Esophagus muscularis mucosa (tissue), 4 donors: Measurements from ENCODE around the gene MEI4. TPM values are rescaled to one million over a fixed set of nuclear protein-coding genes. Genes with fewer than 3 reads are reported as not detected.

ENCODE experiments used
- DNase-seq: peaks from one replicate; pipeline ENCODE4 v3.0.0-alpha.2; 2017; ENCODE audit errors: extremely low spot score
- H3K27ac ChIP-seq, 4 donors: fragments of 200-600 bp; sonication (generic); replicated peaks in 1 of 4; 1 replicate in 3 of 4; 2 replicates in 1 of 4; pipeline ENCODE4 v1.5.1; 2016 to 2019; ENCODE audit warnings: mild to moderate bottlenecking in 1 of 4
- H3K27me3 ChIP-seq, 4 donors: fragments of 200-600 bp; sonication (generic); one replicate each; pipeline versions ENCODE4 v1.5.1 to v1.6.0; 2016 to 2019
- H3K36me3 ChIP-seq, 4 donors: fragments of 200-600 bp; sonication (generic); one replicate each; pipeline ENCODE4 v1.5.1; 2016 to 2019
- H3K4me1 ChIP-seq, 4 donors: fragments of 200-600 bp; sonication (generic); one replicate each; pipeline ENCODE4 v1.5.1; 2016 to 2019
- H3K4me3 ChIP-seq, 4 donors: fragments of 200-600 bp; sonication (generic); 1 replicate in 2 of 4; 2 replicates in 2 of 4; pipeline ENCODE4 v1.5.1; 2016 to 2019; ENCODE audit warnings: mild to moderate bottlenecking in 4 of 4, moderate library complexity in 1 of 4
- H3K9me3 ChIP-seq, 4 donors: fragments of 200-600 bp; sonication (generic); 1 replicate in 3 of 4; 2 replicates in 1 of 4; pipeline ENCODE4 v1.5.1; 2016 to 2019
- CTCF ChIP-seq, 3 experiments: fragments of 200-600 bp in 2 of 3; fragments of 450-650 bp in 1 of 3; sonication (generic) in 2 of 3; IDR thresholded peaks; one replicate each; pipeline ENCODE4 v1.5.1; 2017 to 2019; ENCODE audit warnings: antibody characterized with exemption in 3 of 3, mild to moderate bottlenecking in 2 of 3, moderate library complexity in 1 of 3
- EP300 ChIP-seq: sonication (generic); formaldehyde crosslinking; IDR thresholded peaks from one replicate; pipeline ENCODE4 v1.6.1; 2017; ENCODE audit warnings: antibody characterized with exemption
- POLR2A ChIP-seq: fragments of 450-650 bp; IDR thresholded peaks from one replicate; pipeline ENCODE4 v1.6.1; 2017; ENCODE audit warnings: antibody characterized with exemption, moderate library complexity, mild to moderate bottlenecking, low read depth
- POLR2AphosphoS5 ChIP-seq, 2 donors: sonication (generic); formaldehyde crosslinking; IDR thresholded peaks; one replicate each; pipeline ENCODE4 v1.6.1; 2017; ENCODE audit warnings: antibody characterized with exemption in 2 of 2
- WGBS: methylation state at CpG from one replicate; pipeline ENCODE4 v1.1.5; 2018; 5-methylcytosine and 5-hydroxymethylcytosine counted together
- intact Hi-C: fragments of 100-400 bp; cut with DNase I; formaldehyde crosslinking; loops from one replicate; pipeline ENCODE4 v1.15.1; 2023
- total RNA-seq, 4 donors: library from RNA; depleted of rRNA; stranded (reverse); fragments of >200 nt; gene quantifications; one replicate each; pipeline versions ENCODE4 v1.1.0 to v1.2.1, GENCODE V29; 2016

The MEI4 gene
- total RNA-seq, 4 donors from 2014 or later = 0.06 to 0.39 (median 0.17) TPM; not detected in 1

GRCh38 chr6:77786935-77787629, 134.2 kb downstream of the MEI4 start:
- H3K27ac ChIP-seq = no peak overlapping the region
- TF ChIP-seq POLR2A = no peak
- TF ChIP-seq EP300 = no peak
- no peak for TF ChIP-seq CTCF (IDR thresholded peaks at IDR 0.05)
- TF ChIP-seq POLR2AphosphoS5 (IDR thresholded peaks at IDR 0.05) = no peak
- no peak for DNase-seq
- H3K36me3 ChIP-seq = no peaks in the 10 kb centered on the region
- H3K4me1 ChIP-seq = no peaks in the 10 kb centered on the region
- intact Hi-C loops = no loop called here
- no peaks in the 10 kb centered on the region for H3K27me3 ChIP-seq
- 87% methylated on average over 4 of the region's 4 CpGs for WGBS
- no peak overlapping the region for H3K4me3 ChIP-seq
- no peaks in the 10 kb centered on the region for H3K9me3 ChIP-seq

GRCh38 chr6:77796824-77797809, 144.3 kb downstream of the MEI4 start:
- Histone ChIP-seq H3K27me3 (no peaks in the 10 kb centered on the region), H3K27ac (no peak overlapping the region), H3K4me3 (no peak overlapping the region), H3K36me3 (no peaks in the 10 kb centered on the region), H3K4me1 (no peaks in the 10 kb centered on the region), H3K9me3 (peaks cover 0 to 18% (median 10%) of the 10 kb centered on the region in 4 donors)
- 87% methylated on average over 6 of the region's 6 CpGs for whole genome bisulfite sequencing
- intact Hi-C loops = no loop called here
- TF ChIP-seq CTCF (IDR thresholded peaks at IDR 0.05) (no peak), EP300 (no peak), POLR2A (no peak), POLR2AphosphoS5 (IDR thresholded peaks at IDR 0.05) (no peak)
- no peak for DNase-seq

- no peak overlapping the region for H3K27ac ChIP-seq
- intact Hi-C loops = no loop called here
- 100% methylated on average over 1 of the region's 1 CpG for WGBS
- H3K4me1 ChIP-seq = no peaks in the 10 kb centered on the region
- no peak for DNase-seq
- no peaks in the 10 kb centered on the region for H3K9me3 ChIP-seq
- no peaks in the 10 kb centered on the region for H3K36me3 ChIP-seq
- no peak overlapping the region for H3K4me3 ChIP-seq
- no peaks in the 10 kb centered on the region for H3K27me3 ChIP-seq
- TF ChIP-seq CTCF (IDR thresholded peaks at IDR 0.05) = no peak
These were observed 159.5 kb downstream of the MEI4 start for GRCh38 chr6:77812304-77812703.

GRCh38 chr6:77813090-77813489, 160.3 kb downstream of the MEI4 start:
- no peak overlapping the region for H3K4me3 ChIP-seq
- WGBS = 85% methylated on average over 1 of the region's 1 CpG

GRCh38 chr6:77814119-77814518, 161.3 kb downstream of the MEI4 start:
- H3K4me1 ChIP-seq = no peaks in the 10 kb centered on the region
- 96% methylated on average over 1 of the region's 1 CpG for WGBS
- no peaks in the 10 kb centered on the region for H3K9me3 ChIP-seq
- H3K27me3 ChIP-seq = no peaks in the 10 kb centered on the region
- H3K36me3 ChIP-seq = no peaks in the 10 kb centered on the region
- DNase-seq = no peak
- no peak for TF ChIP-seq CTCF (IDR thresholded peaks at IDR 0.05)
- TF ChIP-seq POLR2A = no peak
- TF ChIP-seq POLR2AphosphoS5 (IDR thresholded peaks at IDR 0.05) = no peak
- TF ChIP-seq EP300 = no peak
- intact Hi-C loops = no loop called here
- H3K27ac ChIP-seq = no peak overlapping the region
- no peak overlapping the region for H3K4me3 ChIP-seq

More at GRCh38 chr6:77813090-77813489, 160.3 kb downstream of the MEI4 start:
- DNase-seq = no peak
- intact Hi-C loops = no loop called here
- no peaks in the 10 kb centered on the region for H3K4me1 ChIP-seq
- H3K27me3 ChIP-seq = no peaks in the 10 kb centered on the region
- no peaks in the 10 kb centered on the region for H3K36me3 ChIP-seq
- H3K9me3 ChIP-seq = no peaks in the 10 kb centered on the region
- no peak overlapping the region for H3K27ac ChIP-seq
- TF ChIP-seq EP300 (no peak), POLR2AphosphoS5 (IDR thresholded peaks at IDR 0.05) (no peak)
